Activated naive CD4-positive, alpha-beta T cell treated with Interleukin-2 at 50 U/mL for 16 hours (primary cell): Measurements from ENCODE around the gene BABAM2.
"Not testable (repeated sequence)": the region's sequence is repeated elsewhere in the genome, so short reads cannot be mapped to it uniquely, and the experiment has no call there.

Experiments used
- DNase-seq: peaks from one replicate; pipeline ENCODE4 v3.0.0-alpha.2; 2020

The BABAM2 gene

DNA sequence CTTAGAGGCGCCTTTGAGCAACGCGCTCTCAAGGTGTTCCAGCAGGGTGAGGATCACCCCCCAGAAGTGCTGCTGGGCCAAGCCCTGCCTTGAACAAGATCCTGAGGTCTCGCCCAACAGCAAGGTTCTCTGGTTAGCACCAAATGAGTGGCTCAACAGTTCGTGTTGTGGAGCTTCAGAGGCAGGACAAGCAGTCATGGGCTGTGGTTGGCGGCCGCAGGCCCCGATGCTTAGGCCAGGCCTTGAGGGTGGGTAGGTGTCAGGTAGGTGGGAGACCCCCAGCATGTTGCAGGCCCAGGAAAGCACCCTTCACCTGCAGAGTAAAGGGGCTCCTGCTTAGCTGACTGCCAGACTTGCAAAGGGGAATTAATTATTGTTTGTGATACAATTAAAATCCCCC, 431.9 kb downstream of the BABAM2 start:
- no peak for DNase-seq

DNA sequence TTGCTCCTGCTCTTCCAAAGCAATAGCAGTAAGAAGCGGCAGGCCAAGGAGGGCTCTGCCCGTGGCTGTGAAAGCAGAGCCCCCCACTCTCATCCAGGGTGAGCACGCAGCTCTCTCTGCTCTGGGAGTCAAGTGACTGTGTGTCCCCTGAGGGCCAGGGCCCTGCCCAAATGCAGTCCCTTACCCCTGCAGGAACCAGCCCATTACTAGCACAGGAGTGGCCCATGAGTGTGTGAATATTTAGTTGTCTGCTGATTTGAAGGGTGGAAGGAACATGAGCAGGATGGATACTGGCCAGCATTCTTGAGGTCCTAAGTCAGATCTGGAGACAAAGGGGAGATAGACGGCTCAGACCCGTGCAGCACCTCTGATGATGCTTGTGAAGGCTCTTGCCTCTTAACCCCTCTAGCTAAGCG, 432.5 kb downstream of the BABAM2 start:
- DNase-seq, result no peak

DNA sequence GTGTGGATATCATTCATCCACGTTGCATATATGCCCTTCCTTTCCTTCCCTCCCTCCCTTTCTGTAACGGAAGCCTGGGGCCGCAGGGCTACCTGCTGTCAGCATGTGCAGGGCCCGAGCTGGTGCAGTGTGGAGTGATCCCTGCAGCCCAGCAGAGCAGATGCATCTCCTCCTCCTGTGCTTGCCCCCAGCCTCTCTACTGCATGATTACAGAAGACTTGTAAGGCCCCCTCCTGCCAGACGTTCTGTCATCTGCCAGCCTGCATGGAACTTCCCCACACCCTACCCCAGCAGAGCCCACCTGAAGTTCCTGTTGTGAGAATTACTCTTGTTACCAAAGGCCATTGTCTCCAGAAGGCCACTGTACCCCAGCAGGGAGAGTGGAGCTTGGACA, 434.6 kb downstream of the BABAM2 start:
- no peak for DNase-seq

DNA sequence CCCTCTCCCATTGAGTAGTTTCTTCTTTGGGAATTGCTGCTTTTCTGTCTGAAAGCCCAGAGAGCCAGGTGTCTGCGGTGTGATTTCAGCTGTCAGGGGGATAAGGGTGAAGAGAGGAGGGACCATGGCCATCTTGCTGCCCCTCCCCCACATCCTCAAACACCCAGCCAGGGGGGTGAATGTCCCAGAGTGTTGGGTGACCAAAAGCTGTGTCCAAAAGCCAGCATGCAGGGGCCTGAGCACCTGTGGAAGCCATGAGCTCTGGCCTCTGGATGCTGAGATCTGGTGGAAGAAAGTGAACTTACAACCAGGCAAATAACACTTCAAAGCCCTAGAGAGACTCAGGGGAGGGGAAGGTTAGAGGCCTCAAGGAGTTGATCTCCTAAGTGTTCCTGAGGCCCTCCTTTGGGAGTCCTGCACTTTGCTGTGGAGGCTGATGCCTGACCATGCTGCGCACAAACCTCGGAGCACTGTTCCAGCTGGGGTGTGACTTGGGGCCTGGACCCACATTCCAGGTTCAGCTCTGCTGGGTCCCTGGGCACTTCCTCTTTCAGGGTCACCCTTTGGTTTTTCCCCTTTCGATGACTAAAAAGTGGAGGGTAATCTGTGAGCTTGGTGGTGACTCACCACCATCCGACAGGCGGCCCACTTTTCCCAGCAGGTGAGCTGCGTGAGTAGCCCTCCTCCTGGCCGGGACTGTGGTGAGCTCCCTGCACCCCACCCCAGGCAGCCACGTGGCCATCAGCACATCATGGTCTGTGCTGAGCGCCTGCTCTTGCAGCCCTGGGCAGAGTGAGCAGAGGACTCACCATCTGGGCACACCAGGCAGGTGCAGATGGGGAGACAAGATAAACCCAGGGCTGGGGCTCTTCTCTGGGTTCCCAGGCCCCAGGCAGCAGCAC, 435.3 kb downstream of the BABAM2 start:
- DNase-seq, result no peak

DNA sequence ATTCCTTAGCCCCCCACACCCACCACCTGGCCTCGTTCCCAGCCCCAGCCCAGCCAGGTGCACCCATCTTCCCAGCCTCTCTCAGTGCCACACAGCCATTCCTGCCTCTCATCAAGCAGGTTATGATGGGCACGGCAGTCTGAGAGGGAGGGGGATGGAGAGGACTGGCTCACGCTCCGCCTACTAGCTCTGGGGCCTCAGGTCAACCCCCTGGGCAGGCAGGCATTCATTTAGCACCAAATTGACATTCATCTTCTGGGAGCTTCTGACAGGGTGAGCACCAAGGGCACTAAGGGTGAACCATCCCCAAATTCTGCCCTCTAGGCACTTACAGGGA, 435.9 kb downstream of the BABAM2 start:
- no peak for DNase-seq

DNA sequence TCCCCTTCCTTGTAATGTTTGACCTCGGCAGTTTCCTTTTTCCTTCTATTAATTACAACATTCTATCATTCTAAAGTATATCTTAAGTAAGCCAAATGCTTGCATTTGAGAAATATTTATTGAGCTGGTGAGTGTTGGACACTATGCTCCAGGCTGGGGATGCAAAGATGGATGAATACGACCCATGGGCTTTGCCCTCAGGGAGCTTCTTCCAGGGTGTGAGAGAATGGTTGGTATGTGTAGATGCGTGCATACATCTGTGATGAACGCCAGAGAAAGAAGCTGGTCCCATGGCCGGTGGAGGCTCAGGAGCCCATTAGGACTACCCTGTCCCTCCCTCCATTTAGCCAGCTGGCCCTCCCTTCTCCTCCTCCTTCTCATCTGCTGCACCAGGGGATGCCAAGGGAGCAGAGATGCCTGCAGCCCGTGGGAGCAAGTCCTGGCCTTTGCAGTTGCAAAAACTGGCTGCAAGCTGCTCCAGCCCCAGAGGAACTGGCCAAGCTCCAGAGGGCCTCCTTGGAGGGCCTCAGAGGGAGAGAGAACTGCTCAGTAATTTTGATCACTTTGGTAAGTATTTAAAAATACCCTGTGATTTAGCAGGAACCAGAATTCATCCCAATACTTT, 436.5 kb downstream of the BABAM2 start:
- no peak for DNase-seq

DNA sequence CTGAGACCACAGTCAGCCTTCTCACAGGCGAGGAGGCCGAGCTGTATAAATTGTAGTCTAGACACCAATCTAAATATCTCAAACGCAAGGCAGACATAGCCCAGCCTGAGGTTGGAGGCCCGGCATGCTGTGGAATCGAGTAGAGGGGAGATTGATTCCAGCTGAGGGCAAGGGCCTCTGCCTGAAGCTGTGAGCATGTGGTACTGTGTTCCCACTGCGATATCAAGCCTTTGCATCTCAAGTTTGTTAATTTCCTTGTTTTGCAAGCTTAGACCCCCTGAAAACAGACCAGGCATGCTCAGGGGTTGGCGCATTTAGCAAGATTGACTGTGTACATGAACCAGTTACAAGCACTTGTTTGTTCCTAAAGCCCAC, 437.0 kb downstream of the BABAM2 start:
- no peak for DNase-seq

DNA sequence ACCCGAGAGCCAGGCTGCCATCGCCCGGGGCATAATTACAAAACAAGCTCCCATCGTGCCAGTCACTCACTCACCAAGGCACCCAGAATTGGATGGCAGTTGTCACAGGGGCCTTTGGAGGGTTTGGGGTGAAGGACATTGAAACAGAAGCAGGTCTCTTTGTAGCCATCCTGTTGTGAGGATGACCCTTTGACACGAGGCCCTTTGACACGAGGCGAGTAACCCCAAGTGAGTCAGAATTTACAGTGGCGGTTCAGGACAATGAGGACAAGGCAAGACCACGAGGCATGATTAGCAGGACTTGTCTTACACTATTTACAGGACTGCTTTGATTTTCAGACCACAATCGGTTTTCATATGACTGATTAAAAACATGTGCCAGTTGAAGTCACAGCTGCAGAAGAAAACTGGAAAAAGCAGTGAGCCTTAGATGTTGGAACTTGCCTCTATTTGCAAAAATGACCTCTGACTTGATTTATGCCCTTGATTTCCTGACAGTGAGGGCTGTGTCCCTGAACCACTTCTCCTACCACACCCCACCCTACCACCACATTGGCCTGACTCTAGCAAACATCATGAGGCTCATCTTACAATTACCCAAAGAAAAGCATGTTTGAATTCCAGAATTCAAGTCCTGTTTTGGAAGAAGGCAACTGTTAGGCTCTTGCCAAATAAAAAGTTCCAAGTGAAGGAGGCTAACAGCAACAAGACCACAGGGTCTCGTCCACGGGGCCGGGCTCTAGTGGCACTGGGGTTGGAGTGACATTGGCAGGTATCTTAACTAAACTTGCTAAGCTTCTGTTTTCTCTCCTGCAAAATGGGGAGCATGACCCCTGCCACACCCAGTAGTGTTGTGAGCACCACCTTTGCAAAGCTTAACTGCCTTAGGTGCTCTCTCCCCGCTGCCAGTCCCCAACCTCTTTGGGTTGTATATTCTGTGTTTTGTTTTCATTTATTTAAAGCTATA, 437.7 kb downstream of the BABAM2 start:
- no peak for DNase-seq

DNA sequence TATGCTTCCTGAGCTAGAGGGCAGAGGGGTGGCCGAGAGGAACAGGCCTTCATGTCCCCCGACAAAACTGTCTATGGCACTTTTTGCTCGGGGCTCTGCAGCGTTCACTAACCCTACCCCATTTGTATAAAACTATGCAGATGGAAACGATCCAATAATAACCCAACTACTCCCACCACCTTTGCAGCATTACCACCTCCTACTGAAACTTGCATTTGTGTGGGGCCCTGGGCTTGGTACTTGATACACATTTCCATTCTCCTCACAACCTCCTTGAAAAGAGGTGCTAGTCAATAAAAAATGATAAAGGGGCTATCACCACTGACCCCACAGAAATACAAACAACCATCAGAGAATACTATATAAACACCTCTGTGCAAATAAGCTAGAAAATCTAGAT, 438.7 kb downstream of the BABAM2 start:
- DNase-seq, result no peak

DNA sequence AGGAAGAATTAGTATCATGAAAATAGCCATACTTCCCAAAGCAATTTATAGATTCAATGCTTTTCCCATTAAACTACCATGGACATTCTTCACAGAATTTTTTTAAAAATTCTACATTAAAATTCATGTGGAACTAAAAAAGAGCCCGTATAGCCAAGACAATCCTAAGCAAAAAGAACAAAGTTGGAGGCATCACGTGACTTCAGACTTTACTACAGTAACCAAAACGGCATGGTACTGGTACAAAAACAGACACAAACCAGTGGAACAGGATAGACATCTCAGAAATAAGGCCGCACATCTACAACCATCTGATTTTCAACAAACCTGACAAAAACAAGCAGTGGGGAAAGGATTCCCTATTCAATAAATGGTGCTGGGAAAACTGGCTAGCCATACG, 440.2 kb downstream of the BABAM2 start:
- not testable (repeated sequence) for DNase-seq

DNA sequence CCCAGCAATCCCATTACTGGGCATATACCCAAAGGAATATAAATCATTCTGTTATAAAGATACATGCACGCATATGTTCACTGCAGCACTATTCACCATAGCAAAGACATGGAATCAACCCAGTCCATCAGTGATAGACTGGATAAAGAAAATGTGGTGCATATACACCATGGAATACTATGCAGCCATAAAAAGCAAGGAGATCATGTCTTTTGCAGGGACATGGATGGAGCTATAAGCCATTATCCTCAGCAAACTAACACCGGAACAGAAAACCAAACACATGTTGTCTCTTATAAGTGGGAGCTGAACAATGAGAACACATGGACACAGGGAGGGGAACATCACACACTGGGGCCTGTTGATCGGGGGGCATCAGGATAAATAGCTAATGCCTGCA, 441.3 kb downstream of the BABAM2 start:
- not testable (repeated sequence) for DNase-seq

DNA sequence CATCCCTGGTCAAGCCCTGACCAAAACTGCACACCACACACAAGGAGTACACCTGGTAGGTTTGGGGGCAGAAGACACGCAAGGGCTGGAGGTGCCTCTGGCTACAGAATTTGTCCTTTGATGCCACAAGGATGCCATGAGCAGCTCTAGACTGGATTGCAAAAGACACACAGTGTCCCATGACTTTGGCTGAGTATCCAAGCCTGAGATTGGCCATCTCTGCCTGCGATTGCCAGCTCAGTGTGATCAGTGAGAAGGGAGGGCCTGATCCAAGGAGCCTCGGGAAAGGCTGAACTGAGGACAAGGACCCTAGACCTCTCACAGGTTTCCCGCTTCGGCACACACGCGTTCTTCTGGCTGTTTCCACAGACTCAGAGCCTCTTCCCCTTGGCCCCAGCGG, 442.2 kb downstream of the BABAM2 start:
- DNase-seq, result no peak

DNA sequence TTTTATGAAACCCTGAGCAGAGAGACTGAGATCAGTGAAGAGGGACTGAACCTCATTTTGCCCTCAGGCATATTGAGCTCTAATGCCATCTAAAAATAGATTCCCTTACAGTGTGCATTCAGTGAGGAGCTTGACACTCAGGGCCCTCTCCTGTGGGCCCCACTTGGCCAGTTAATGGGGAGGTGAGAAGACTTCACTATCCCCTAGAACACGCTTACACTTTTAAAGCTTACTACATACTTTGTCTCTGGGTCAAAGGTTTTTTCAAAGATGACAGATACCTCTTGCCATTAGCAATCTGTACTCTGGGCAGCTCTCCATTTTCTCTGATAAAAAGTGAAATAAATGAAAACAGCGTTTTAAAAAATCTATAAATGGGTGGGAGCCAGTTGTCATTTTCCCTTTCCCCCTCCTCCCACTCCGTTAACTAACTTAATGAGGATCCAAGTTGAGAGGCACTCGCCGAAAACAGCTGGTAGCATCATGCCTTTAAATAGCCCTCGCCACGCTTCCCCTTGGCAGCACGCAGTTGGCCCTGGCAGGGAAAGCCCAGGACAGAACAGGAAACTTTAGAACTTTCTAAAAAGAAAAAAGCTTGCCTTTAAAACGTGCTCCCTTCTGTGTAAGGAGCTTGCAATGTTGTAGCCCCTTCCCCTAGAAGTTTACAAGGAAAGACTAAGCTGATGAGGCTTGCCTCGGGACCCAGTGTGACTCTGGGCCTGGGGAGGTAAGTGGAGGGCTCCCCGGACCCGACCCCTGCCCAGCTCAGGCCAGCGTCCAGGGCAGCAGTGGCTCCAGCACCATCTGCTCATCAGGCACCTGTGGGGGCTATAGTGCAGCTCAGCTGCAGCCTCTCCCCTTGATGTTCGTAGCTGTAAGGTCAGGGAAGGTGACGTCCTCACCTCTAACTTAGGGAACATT, 443.3 kb downstream of the BABAM2 start:
- DNase-seq, result no peak

DNA sequence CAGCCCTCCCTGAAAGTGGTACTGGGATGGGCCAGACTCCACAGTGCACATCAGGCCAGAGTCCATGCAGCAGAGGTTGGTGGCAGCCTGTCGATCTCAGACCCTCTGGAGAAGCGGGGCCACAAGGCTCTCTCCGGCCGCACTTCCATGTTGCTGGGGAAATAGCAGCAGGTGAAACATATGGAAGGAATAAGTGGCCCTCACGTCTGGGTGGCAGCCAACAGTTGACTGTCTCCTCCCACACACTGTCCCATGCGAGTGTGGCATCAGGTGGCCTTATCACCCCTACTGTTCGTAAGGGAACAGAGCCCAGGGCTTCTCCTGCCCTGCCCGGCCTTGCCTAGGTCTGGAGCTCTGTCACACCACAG, 444.0 kb downstream of the BABAM2 start:
- no peak for DNase-seq

DNA sequence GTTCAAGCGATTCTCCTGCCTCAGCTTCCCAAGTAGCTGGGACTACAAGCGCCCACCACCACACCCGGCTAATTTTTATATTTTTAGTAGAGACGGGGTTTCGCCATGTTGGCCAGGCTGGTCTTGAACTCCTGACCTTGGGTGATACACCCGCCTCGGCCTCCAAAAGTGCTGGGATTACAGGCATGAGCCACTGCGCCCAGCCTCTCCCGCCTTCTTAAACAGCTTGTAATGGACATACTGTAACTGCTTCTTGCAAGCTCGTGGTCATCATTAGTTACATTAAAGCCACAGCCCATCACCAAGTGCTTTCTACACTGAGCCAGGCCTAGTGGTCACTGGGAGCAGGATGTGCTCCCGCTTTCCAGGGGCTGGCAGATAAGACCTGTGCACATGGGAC, 444.7 kb downstream of the BABAM2 start:
- not testable (repeated sequence) for DNase-seq

DNA sequence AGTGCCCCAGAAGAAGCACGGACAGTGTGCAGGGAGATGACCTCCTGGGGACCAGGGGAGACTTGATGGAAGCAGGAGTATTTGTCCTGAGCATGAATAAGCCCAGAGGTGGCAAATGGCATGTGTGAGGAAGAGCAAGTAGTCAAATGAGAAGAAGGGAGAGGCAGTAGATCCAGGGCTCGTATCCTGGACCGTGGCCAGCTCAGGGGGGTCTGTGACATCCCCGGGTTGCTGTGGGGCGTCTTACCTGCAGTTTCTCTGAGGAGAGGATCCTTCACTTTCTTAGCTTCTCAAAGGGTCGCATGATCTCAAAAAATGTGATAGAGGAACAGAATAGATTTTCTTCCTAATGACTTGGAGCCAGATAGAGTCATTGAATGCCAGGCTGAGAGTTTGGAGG, 445.1 kb downstream of the BABAM2 start:
- DNase-seq, result no peak

DNA sequence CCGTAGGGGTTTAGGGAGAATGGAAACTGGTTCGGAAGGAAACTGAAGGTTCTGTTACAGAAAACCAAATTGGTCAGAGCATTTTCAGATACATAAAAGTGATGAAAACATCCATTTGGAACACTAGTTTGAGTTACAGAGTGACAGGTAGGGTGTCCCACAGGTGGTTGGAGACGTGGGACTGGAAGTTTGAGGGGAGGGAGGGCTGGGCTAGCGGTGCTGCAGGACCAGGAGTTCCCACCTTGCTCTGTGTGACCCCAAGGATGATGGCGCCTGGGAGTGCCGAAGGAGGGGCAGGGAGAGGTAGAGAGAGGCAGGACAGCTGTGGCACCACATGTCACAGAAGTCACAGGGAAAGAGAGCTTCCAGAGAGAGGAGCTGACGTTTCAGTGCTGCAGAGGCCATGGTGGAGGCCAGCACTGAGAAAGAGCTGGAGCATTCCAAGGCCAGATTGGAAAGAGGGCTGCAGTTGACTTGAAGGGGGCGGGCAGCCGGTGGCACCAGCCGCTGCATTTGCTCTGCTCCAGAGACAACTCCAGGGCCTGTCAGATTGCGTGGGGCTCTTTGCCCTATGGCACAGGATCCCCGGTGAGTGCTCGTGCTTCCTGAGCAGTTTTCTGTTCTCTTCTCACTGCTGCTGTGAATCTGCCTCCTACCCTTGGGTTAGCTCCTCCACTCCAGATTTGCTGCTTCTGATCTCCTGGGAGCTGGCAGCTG, 445.9 kb downstream of the BABAM2 start:
- DNase-seq, result no peak

DNA sequence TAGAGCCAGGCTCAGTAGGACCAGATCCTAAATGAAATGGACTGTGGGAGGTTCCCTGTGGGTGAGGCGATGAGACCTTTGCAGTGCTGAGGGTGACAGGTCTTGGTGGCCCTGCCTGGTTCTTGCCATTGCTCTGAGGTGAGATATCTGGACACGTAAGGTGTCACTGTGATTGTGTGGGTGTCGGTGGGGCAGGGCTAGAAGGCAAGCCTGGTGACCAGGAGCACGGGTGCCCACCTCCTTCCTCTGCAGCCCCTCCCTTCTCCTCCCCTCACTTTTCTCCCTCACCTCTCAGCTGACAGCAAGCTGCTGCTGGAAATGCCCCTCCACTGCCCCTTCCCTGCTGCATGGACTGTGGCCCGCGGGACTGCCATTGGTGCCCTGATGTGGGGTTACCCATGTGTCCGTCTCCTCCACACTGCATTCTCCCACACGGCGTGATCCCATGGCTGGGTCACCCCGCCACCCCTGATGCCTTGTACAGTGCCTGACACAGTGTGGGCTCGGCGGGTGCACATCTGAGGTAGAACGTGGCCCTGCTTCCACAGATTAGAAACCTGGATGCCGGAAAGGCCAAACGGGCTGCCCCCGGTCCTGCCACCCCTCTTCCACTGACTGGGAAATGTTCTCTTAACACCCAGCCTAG, 446.6 kb downstream of the BABAM2 start:
- DNase-seq, result no peak

DNA sequence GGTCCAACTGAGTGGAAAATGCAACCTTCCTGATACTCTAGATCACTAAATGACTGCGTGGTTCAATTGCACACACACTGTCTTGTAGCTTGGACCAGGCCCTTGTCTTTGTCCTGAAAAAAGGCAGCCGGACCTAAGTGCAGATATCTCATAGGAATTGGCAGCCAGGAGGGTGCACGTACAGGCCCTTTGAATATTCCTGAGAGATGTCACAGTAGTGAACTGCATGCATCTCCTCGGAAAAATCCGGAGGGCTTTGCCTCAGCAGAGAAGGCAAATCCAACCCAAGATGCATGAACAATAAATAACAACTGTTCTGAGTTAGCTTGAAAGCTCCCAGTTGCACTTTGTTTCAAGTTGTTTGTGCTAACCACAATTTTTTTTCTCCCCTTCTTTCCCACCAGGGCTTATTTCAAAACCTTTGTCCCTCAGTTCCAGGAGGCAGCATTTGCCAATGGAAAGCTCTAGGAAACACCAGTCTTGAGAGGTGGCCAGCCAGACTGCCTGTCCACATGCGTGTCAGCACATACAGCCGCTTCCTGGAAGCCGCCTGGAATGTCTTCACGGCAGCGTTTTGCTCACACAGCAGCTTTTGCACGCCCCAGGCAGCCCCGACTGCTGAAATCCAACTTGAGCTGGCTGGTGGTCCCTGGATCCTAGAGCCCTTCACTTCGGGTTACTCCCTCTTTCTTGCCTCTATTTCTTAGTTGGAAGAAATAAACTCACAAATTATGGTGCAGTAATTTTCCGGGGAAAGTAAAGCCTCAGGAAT, 447.7 kb downstream of the BABAM2 start:
- no peak for DNase-seq

DNA sequence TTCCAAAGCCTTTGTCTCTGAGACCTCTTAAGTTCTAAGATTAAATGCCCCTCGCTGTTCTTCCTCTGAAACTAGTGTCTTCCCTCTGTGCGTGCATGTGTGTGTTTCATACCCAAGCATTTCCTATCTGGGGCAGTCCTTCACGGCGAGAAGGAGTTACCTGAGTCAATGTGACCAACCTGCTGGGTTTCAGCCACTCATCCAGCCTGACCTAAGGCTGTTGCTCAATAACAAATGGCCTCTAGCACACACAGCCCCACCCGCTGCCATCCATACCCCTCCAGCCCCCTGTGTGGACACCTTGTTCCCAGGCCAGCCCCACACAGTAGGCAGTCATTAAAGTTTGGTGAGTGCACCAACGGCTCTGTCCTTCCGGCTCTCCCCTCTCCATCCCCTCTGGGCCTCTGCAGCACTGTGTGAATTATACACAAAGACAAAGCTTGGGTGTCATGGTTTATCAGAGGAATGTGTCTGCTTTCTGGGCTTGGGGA, 448.3 kb downstream of the BABAM2 start:
- no peak for DNase-seq
